WTC11 (cell line): ENCODE results near the gene ZC3H12C.

Source experiments
- RORB ChIP-seq: fragments of 250-450 bp; sonication (Bioruptor Pico); IDR thresholded peaks from 2 replicates; pipeline ENCODE4 v1.9.0; 2021; ENCODE audit warnings: mild to moderate bottlenecking
- ZNF121 ChIP-seq: sonication (generic); formaldehyde crosslinking; IDR thresholded peaks from 2 replicates; pipeline ENCODE4 v1.8.0; 2023; ENCODE audit warnings: missing genetic modification reagents
- TF ChIP-seq, protein P1 (sequence below): fragments of 200-600 bp; IDR thresholded peaks from 2 replicates; pipeline ENCODE4 v1.8.0; 2022; ENCODE audit warnings: antibody characterized with exemption

DNA sequence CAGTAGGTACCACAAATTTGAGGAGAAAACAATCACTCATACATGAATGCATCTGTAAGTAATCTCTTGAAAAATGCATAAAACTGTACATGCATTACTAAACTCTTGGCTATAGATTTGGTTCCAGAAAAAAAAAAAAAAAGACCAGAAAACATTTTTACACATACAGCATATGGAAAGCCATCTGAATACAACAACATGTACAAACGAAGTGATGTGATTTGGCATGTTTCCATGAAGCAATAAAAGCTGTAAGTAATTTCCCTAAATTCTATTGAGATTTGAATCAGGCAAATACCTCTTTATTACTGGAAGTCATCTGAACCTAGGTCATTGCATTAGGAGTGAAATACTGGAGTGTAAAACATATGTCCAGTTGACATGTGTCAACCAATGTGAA is 31.9 kb upstream of the ZC3H12C start:
- TF ChIP-seq ZNF121 (CRISPR knock-in tag) (no peak), RORB (CRISPR knock-in tag) (no peak)
- TF ChIP-seq, protein P1, sequence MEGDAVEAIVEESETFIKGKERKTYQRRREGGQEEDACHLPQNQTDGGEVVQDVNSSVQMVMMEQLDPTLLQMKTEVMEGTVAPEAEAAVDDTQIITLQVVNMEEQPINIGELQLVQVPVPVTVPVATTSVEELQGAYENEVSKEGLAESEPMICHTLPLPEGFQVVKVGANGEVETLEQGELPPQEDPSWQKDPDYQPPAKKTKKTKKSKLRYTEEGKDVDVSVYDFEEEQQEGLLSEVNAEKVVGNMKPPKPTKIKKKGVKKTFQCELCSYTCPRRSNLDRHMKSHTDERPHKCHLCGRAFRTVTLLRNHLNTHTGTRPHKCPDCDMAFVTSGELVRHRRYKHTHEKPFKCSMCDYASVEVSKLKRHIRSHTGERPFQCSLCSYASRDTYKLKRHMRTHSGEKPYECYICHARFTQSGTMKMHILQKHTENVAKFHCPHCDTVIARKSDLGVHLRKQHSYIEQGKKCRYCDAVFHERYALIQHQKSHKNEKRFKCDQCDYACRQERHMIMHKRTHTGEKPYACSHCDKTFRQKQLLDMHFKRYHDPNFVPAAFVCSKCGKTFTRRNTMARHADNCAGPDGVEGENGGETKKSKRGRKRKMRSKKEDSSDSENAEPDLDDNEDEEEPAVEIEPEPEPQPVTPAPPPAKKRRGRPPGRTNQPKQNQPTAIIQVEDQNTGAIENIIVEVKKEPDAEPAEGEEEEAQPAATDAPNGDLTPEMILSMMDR: no peak
